HEK293T (cell line): ENCODE data around the gene FGFR2.
A peak's percentile ranks its signal among the peaks of the same experiment; 100 is the strongest.

Source experiments
- CTCF ChIA-PET: fragments of 350-600 bp; formaldehyde crosslinking; extraction: SDS; loops from one replicate; lab custom pipeline; 2021; ENCODE audit warnings: antibody characterized with exemption, inconsistent platforms; lab: Yijun Ruan, JAX
- POLR2A ChIA-PET: fragments of 350-600 bp; formaldehyde crosslinking; extraction: SDS; loops from one replicate; lab custom pipeline; 2020; ENCODE audit warnings: antibody characterized with exemption, inconsistent platforms; lab: Yijun Ruan, JAX
- DNase-seq: peaks from one replicate; pipeline ENCODE4 v3.0.0; 2012; ENCODE audit warnings: mixed read lengths; ENCODE audit errors: extremely low spot score
- ARNT ChIP-seq: fragments of 450-650 bp; IDR thresholded peaks from 2 replicates; pipeline ENCODE4 v1.6.1; 2017; ENCODE audit warnings: mild to moderate bottlenecking
- BHLHE40 ChIP-seq: fragments of 450-650 bp; IDR thresholded peaks from 2 replicates; pipeline ENCODE4 v1.6.1; 2016; ENCODE audit warnings: mild to moderate bottlenecking, moderate library complexity, borderline replicate concordance
- CTBP1 ChIP-seq: fragments of 450-650 bp; IDR thresholded peaks from 2 replicates; pipeline ENCODE4 v1.6.1; 2016; ENCODE audit warnings: borderline replicate concordance
- ELF4 ChIP-seq: fragments of 450-650 bp; IDR thresholded peaks from 2 replicates; pipeline ENCODE4 v1.6.1; 2017; ENCODE audit warnings: antibody characterized with exemption
- FOXA1 ChIP-seq: fragments of 450-650 bp; IDR thresholded peaks from 2 replicates; pipeline ENCODE4 v1.6.1; 2016; ENCODE audit warnings: mild to moderate bottlenecking
- FOXK2 ChIP-seq: fragments of 450-650 bp; IDR thresholded peaks from 2 replicates; pipeline ENCODE4 v1.6.1; 2016; ENCODE audit warnings: mild to moderate bottlenecking
- FOXM1 ChIP-seq: fragments of 450-650 bp; IDR thresholded peaks from 2 replicates; pipeline ENCODE4 v1.6.1; 2017; ENCODE audit warnings: mild to moderate bottlenecking, borderline replicate concordance
- HDGF ChIP-seq: fragments of 450-650 bp; IDR thresholded peaks from 2 replicates; pipeline ENCODE4 v1.6.1; 2017; ENCODE audit warnings: antibody characterized with exemption, borderline replicate concordance
- L3MBTL2 ChIP-seq: fragments of 450-650 bp; conservative IDR thresholded peaks from 2 replicates; pipeline ENCODE4 v1.6.1; 2016; ENCODE audit warnings: mild to moderate bottlenecking
- LEF1 ChIP-seq: fragments of 450-650 bp; IDR thresholded peaks from 2 replicates; pipeline ENCODE4 v1.6.1; 2017; ENCODE audit warnings: mild to moderate bottlenecking, borderline replicate concordance
- NFRKB ChIP-seq: fragments of 450-650 bp; IDR thresholded peaks from 2 replicates; pipeline ENCODE4 v1.6.1; 2016; ENCODE audit warnings: mild to moderate bottlenecking, moderate library complexity
- PKNOX1 ChIP-seq: fragments of 450-650 bp; IDR thresholded peaks from 2 replicates; pipeline ENCODE4 v1.6.1; 2016
- SP1 ChIP-seq: fragments of 450-650 bp; IDR thresholded peaks from 2 replicates; pipeline ENCODE4 v1.6.1; 2017
- SUZ12 ChIP-seq: fragments of 450-650 bp; IDR thresholded peaks from 2 replicates; pipeline ENCODE4 v1.6.1; 2016; ENCODE audit warnings: mild to moderate bottlenecking
- TARDBP ChIP-seq: fragments of 450-650 bp; IDR thresholded peaks from 2 replicates; pipeline ENCODE4 v1.6.1; 2016
- ZNF384 ChIP-seq: fragments of 450-650 bp; IDR thresholded peaks from 2 replicates; pipeline ENCODE4 v1.6.1; 2016

FGFR2 gene

GRCh38 chr10:121608469-121609190, 10.4 kb upstream of the FGFR2 start:
- DNase-seq, result peak; percentile 81
- TF ChIP-seq HDGF, result no peak
- no peak for TF ChIP-seq BHLHE40
- TF ChIP-seq TARDBP, result no peak
- TF ChIP-seq L3MBTL2, result no peak
- no peak for TF ChIP-seq SUZ12
- no peak for TF ChIP-seq CTBP1
- TF ChIP-seq NFRKB, result no peak
- TF ChIP-seq FOXK2, result no peak
- no peak for TF ChIP-seq SP1
- no peak for TF ChIP-seq FOXA1
- no peak for TF ChIP-seq FOXM1
- no peak for TF ChIP-seq ARNT
- no peak for TF ChIP-seq ZNF384
- TF ChIP-seq PKNOX1, result no peak
- no peak for TF ChIP-seq LEF1
- no peak for TF ChIP-seq ELF4
- ChIA-PET POLR2A (no interaction called here), CTCF (interaction anchor here (0.7 to 1.9 kb wide), 5 partner anchors 8 to 348 kb away, joined by 3 to 8 read pairs (median 3); no protein-coding TSS in a partner anchor)

GRCh38 chr10:121607310-121608055, 9.2 kb upstream of the FGFR2 start:
- ChIA-PET POLR2A (no interaction called here), CTCF (interaction anchor here (0.6 kb wide), 1 partner anchor 294 kb away, joined by 3 read pairs; no protein-coding TSS in a partner anchor)
- no peak for DNase-seq
- TF ChIP-seq ELF4, result no peak
- TF ChIP-seq NFRKB, result no peak
- TF ChIP-seq HDGF, result no peak
- no peak for TF ChIP-seq TARDBP
- TF ChIP-seq SUZ12, result no peak
- TF ChIP-seq SP1, result no peak
- no peak for TF ChIP-seq FOXM1
- no peak for TF ChIP-seq ARNT
- TF ChIP-seq CTBP1, result no peak
- TF ChIP-seq BHLHE40, result no peak

GRCh38 chr10:121605708-121606107, 7.5 kb upstream of the FGFR2 start:
- CTCF ChIA-PET, result no interaction called here
- POLR2A ChIA-PET, result no interaction called here
- no peak for DNase-seq
- TF ChIP-seq L3MBTL2, result no peak
- TF ChIP-seq ELF4, result no peak
- no peak for TF ChIP-seq BHLHE40
- TF ChIP-seq PKNOX1, result no peak
- no peak for TF ChIP-seq NFRKB
- no peak for TF ChIP-seq FOXA1
- TF ChIP-seq HDGF, result no peak
- TF ChIP-seq LEF1, result no peak
- TF ChIP-seq FOXM1, result no peak
- no peak for TF ChIP-seq TARDBP
- no peak for TF ChIP-seq FOXK2
- no peak for TF ChIP-seq SUZ12
- no peak for TF ChIP-seq ARNT
- TF ChIP-seq SP1, result no peak
- no peak for TF ChIP-seq ZNF384
- TF ChIP-seq CTBP1, result no peak

GRCh38 chr10:121601458-121601857, 3.2 kb upstream of the FGFR2 start:
- TF ChIP-seq L3MBTL2, result no peak
- POLR2A ChIA-PET, result no interaction called here
- CTCF ChIA-PET, result interaction anchor here (0.7 kb wide), 1 partner anchor 300 kb away, joined by 4 read pairs; no protein-coding TSS in a partner anchor
- DNase-seq, result no peak

- TF ChIP-seq NFRKB (no peak), FOXK2 (no peak), CTBP1 (no peak), SUZ12 (no peak), PKNOX1 (no peak), ZNF384 (no peak), TARDBP (no peak), HDGF (no peak), LEF1 (no peak), ARNT (no peak), SP1 (no peak), FOXA1 (no peak), ELF4 (no peak)
- DNase-seq, result no peak
- ChIA-PET CTCF (interaction anchor here (0.6 to 0.7 kb wide), 3 partner anchors 9 to 453 kb away, joined by 3 read pairs; no protein-coding TSS in a partner anchor), POLR2A (no interaction called here)
Measured at GRCh38 chr10:121600611-121601010, 2.4 kb upstream of the FGFR2 start.

GRCh38 chr10:121599947-121600346, 1.7 kb upstream of the FGFR2 start:
- CTCF ChIA-PET, result interaction anchor here (0.6 kb wide), 1 partner anchor 137 kb away, joined by 3 read pairs; no protein-coding TSS in a partner anchor

More at GRCh38 chr10:121599947-121600346, 1.7 kb upstream of the FGFR2 start:
- no peak for TF ChIP-seq BHLHE40
- POLR2A ChIA-PET, result no interaction called here
- DNase-seq, result no peak
